GM12873 (cell line): ENCODE measurements around the gene EPHA3.

Experiments
- TF ChIP-seq, protein P1 (sequence below): IDR thresholded peaks from 2 replicates; pipeline ENCODE4 v1.5.1; 2012; ENCODE audit warnings: low read depth, mild to moderate bottlenecking, moderate library complexity, low read length, control low read depth; ENCODE audit not compliant: insufficient read depth; ENCODE audit errors: missing control alignments

The EPHA3 gene

DNA sequence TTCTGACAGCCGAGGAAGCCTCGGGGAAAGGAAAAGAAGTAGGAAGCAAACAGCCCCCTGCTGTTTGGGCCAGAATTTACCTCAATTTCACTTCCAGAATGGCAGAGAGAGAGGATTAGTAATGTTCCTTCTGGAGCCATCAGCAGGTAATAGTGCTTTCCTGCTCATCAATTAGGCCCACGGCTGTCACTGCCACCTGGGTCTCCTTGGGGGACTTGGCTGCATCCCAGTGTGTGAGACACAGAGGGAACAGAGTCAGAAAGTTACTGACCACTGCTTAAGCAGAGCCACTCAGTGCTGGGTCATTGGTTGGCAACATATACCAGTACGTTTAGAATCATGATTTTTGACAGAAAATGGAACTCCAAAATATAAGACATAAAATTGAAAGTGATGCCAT, 397.0 kb downstream of the EPHA3 start:
- TF ChIP-seq, protein P1, sequence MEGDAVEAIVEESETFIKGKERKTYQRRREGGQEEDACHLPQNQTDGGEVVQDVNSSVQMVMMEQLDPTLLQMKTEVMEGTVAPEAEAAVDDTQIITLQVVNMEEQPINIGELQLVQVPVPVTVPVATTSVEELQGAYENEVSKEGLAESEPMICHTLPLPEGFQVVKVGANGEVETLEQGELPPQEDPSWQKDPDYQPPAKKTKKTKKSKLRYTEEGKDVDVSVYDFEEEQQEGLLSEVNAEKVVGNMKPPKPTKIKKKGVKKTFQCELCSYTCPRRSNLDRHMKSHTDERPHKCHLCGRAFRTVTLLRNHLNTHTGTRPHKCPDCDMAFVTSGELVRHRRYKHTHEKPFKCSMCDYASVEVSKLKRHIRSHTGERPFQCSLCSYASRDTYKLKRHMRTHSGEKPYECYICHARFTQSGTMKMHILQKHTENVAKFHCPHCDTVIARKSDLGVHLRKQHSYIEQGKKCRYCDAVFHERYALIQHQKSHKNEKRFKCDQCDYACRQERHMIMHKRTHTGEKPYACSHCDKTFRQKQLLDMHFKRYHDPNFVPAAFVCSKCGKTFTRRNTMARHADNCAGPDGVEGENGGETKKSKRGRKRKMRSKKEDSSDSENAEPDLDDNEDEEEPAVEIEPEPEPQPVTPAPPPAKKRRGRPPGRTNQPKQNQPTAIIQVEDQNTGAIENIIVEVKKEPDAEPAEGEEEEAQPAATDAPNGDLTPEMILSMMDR = no peak

DNA sequence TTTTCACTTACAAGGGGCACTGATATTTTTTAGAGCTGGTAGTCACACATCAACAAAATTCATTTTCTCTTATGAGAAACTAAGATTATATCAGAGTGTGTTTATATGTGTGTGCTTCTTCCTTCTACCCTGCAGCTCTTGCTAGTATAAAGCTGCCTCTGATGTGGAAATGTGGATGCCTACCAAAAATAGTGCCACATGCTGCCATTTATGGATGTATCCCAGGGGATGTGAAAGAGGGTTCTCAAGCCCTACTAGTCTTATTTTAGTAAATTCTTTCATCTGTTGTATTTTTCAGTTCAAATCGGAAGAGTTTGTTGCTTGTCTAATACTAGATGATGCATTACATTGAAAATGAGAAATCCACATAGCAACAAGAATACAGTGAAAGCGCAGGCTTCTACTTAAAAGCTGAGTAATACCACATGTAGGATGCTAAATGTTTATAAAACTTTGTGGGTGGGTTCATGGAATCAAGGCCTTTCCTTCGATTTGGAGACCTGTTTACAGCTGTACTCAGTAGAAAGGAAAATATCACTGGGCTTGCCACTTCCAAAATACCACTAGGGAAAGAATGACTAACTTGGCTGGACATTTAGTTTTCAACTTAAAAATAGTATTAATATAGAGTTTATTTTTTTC, 399.2 kb downstream of the EPHA3 start:
- TF ChIP-seq, protein P1 = no peak

DNA sequence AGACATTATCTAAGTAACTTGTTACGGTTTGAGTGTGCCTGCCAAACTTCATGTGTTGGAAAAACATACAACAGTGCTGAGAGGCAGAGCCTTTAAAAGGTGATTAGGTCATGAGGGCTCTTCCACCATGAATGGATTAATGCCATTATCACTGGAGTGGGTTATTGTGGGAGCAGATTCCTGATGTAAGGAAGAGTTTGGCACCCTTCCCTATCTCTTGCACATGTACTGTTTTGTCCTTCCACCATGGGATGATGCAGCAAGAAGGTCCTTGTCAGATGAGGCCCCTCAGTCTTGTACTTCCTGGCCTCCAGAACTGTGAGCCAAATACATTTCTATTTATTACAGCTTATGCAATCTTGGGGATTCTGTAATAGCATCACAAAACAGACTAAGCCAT, 413.9 kb downstream of the EPHA3 start:
- TF ChIP-seq, protein P1 = no peak

DNA sequence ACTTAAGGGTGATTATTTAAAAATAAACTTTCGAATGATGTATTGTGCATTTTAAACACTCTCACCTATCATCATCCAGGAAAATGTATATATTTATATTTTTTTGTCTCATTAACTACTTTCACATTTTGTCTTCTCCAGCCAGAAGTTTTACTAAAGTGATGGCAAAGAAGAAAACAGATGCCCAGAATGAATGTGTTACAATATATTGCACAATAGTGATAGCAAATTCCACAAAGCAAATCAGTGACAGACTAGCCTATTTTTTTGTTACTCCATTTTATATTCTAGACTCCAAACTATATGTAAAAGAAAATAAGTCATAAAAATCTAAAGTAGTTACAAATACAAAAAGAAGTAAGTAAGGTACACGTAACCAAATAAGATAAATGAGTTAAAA, 414.7 kb downstream of the EPHA3 start:
- TF ChIP-seq, protein P1 = no peak

DNA sequence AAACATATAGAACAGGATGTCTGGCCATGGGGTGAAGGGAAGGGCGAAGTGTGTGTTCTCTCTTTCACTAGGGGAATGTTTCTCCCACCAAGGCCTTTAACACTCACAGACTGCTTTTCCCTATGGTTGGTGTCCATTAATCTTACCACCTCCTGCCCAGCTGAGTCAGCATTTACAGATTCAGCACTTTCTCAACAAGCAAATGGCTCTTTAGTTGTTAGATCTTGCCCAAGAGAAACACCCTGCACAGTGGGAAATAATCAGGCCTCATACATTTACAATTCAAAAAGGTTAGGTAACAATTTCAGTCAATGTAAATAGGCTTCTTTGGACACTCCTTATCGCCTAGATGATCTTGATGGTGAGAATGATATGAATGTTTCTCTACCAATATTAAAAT, 418.2 kb downstream of the EPHA3 start:
- TF ChIP-seq, protein P1 = no peak

DNA sequence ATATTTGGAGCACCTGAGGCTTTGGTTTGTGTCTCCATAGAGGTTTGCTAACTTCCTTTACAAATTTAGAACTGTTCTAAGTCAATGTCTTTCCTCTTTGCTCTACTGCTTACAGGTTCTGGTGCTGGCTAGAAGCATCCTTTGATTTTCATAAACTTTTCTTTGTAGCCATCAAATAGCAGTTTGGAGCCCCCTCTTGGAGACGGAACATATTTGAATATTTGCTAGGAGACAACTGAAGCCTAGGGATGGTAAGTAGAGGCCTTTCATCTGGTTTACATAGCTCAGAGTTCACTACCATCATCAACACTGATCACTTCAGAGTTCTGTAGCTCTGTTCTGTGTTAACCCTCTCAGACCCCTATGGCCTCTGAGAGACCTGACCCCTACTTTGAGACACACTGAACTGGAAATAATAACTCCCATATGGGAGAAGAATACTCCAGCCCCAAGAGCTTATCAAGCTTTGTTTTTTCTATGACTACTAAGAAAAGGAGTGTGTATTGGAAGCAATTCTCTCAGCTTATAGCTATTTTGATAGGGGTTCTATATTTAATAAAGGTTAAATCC, 420.4 kb downstream of the EPHA3 start:
- TF ChIP-seq, protein P1 = no peak
